HG02884 (cell line): ENCODE data around the gene SDK1.

Experiments
- ATAC-seq: cut with Tn5 transposase; IDR thresholded peaks from one replicate; pipeline ENCODE4 v1.9.1; 2021; ENCODE audit warnings: mild to moderate bottlenecking, moderate library complexity; ENCODE audit not compliant: unreplicated experiment

SDK1 gene

DNA sequence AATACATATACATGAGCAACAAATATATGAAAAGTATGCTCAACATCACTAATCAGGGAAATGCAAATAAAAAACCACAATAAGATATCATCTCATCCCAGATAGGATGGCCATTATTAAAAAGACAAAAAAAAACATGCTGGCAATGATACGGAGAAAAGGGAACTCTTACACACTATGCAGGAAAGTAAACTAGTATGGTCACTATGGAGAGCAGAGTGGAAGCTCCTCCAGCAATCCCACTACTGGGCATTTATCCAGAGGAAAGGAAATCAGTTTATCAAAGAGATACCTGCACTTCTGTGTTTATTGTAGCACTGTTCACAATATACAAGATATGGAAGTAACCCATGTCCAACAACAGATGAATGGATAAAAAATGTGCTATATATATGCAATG, 217.5 kb downstream of the SDK1 start:
- ATAC-seq, result no peak

- no peak for ATAC-seq
Observed at GRCh38 chr7:3520206-3520605, 219.2 kb downstream of the SDK1 start.

- no peak for ATAC-seq
Observed at GRCh38 chr7:3527496-3528124, 226.6 kb downstream of the SDK1 start.

DNA sequence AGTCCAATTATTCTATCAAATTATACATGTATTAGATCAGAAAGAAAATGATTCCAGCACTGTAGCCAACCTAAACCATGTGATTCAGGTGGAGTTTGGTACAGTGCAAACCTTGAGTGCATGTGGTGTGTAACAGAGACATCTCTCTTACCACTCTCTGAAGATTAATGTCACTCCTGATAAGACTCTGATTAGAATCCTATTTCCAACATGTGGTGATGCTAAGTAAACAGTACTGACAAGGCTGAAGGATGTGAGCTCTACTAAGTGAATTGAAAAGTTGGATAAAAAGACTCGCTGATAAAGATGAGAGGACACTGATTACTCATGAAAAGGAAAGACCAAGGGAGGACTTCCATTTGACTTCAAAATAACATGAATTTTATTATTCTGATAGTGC, 232.0 kb downstream of the SDK1 start:
- no peak for ATAC-seq

- ATAC-seq, result no peak
Observed at GRCh38 chr7:3537210-3537875, 236.3 kb downstream of the SDK1 start.

GRCh38 chr7:3538041-3538440, 237.0 kb downstream of the SDK1 start:
- ATAC-seq, result no peak

GRCh38 chr7:3540456-3541220, 239.6 kb downstream of the SDK1 start:
- no peak for ATAC-seq

DNA sequence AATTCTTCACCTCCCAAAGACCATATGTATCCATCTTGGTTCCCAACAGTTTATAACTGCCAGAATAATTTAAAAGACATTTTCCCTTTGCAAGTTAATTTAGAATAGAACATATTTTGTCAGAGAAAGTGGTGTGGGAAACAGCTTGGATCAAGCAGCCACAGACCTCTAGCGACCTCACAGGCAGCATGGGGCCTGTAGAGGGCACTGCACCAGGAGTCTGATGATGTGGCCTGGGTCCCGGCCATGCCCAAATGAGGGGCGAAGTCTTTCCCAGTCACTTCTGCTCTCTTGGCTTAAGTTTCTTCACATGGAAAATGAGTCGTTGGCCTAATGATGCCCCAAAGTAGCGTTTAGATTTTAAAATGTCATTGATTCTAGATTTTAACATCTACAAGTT, 243.2 kb downstream of the SDK1 start:
- no peak for ATAC-seq

- no peak for ATAC-seq
Observed at GRCh38 chr7:3548815-3549214, 247.8 kb downstream of the SDK1 start.

DNA sequence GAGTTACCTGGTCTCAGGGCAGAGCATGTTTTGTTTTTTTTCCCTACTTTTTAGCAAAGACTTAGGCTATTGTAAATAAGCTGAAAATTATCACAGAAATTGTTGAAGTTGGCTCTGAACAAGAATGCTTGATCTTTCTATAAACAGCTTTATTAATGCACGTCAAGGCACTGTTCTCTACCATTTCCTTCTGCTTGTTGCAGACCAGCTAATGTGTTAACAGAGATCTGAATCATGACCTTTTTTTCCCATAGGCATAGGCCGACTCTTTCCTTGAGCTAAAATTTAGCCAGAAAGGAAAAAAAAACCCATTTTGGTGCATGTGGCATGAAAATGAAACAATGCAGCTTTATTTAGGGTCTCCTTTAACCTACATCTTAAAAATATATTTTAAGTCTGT, 248.5 kb downstream of the SDK1 start:
- ATAC-seq, result no peak

- no peak for ATAC-seq
Observed at GRCh38 chr7:3551536-3551935, 250.5 kb downstream of the SDK1 start.

- ATAC-seq, result no peak
Observed at GRCh38 chr7:3552499-3552898, 251.4 kb downstream of the SDK1 start.

DNA sequence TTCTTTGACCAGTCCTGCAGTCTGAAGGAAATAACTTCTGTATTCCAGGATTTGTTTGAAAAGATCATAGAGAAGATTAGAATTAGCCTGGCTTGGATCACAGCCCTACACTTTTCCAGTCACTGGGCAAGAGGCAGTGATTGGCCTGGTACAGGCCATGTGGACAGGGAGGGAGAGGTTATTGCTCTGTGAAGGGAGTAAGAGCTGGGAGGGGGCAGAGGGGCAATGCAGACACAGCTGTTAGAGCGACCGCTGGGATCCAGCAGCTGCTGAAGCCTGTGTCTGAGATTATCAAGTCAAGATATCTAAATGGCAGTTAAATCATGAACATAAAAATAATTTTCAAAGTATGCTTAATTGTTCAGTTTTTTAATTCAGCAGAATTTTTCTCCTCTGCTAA, 257.3 kb downstream of the SDK1 start:
- ATAC-seq, result no peak

GRCh38 chr7:3559278-3559677, 258.2 kb downstream of the SDK1 start:
- ATAC-seq, result no peak

- ATAC-seq, result no peak
Observed at GRCh38 chr7:3560495-3560894, 259.4 kb downstream of the SDK1 start.

DNA sequence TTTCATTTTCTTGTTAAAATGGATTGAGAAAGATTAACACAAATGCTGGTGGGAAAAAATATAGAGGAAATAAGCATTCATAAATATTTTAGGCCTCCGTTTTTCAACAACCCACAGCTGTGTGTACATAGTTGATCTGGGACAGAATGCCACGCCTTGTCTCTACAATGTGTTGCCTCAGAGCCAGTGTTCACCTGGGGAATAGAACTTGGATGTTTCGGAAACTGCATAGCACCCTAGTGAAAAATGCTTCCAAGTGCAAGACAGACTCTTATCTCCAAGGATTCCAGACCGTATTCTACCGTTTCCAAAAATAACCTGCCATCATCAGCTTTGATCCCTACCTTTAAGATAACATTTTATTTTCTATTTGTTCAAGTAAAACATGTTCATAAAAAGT, 260.9 kb downstream of the SDK1 start:
- ATAC-seq, result no peak

- no peak for ATAC-seq
Observed at GRCh38 chr7:3564231-3564630, 263.2 kb downstream of the SDK1 start.

DNA sequence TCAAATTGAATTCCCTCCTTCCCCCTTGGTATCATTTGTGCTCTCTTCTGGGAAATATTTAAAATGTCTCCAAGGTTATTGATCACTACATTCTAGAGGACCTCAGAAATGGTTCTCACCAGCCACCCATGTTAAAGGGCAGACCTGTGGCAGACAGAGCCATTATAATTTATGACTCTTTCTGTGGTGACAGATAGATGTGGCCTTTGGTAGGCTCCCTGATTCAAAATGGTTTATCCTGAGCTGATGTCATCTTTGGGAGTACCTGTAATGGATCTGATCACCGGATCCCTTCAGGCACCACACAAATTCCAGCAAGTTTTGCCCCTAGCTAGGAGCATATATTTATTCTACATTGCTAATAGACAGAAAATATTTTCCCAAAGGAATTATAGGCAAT, 267.5 kb downstream of the SDK1 start:
- no peak for ATAC-seq

- no peak for ATAC-seq
Observed at GRCh38 chr7:3569643-3570042, 268.6 kb downstream of the SDK1 start.

GRCh38 chr7:3573151-3573550, 272.1 kb downstream of the SDK1 start:
- ATAC-seq, result no peak

- ATAC-seq, result no peak
Observed at GRCh38 chr7:3574386-3574785, 273.3 kb downstream of the SDK1 start.
